ENCODE results near the gene ARHGEF37.

ARHGEF37 gene

GRCh38 chr5:149609640-149610219 lies 28.4 kb downstream of the ARHGEF37 start:
- H3K4me3 ChIP-seq (ENCODE audit: low read depth, low read length), result no peak overlapping the region
- TF ChIP-seq CTCF (IDR thresholded peaks at IDR 0.05; ENCODE audit: low read depth, low read length), result no peak

GRCh38 chr5:149610589-149611255 lies 29.4 kb downstream of the ARHGEF37 start:
- TF ChIP-seq CTCF (IDR thresholded peaks at IDR 0.05; ENCODE audit: low read depth, low read length), result no peak
- H3K4me3 ChIP-seq (ENCODE audit: low read depth, low read length), result no peak overlapping the region

- TF ChIP-seq CTCF (IDR thresholded peaks at IDR 0.05; ENCODE audit: low read depth, low read length), result no peak
- no peak overlapping the region for H3K4me3 ChIP-seq (ENCODE audit: low read depth, low read length)
Observed at GRCh38 chr5:149611326-149611725, 30.0 kb downstream of the ARHGEF37 start.

GRCh38 chr5:149614034-149614907 lies 33.0 kb downstream of the ARHGEF37 start:
- no peak overlapping the region for H3K4me3 ChIP-seq (ENCODE audit: low read depth, low read length)
- TF ChIP-seq CTCF (IDR thresholded peaks at IDR 0.05; ENCODE audit: low read depth, low read length), result no peak

- TF ChIP-seq CTCF (IDR thresholded peaks at IDR 0.05; ENCODE audit: low read depth, low read length), result no peak
- H3K4me3 ChIP-seq (ENCODE audit: low read depth, low read length), result no peak overlapping the region
Observed at GRCh38 chr5:149615976-149616375, 34.7 kb downstream of the ARHGEF37 start.

- H3K4me3 ChIP-seq (ENCODE audit: low read depth, low read length), result no peak overlapping the region
Observed at GRCh38 chr5:149616727-149617285, 35.5 kb downstream of the ARHGEF37 start.

More at GRCh38 chr5:149616727-149617285, 35.5 kb downstream of the ARHGEF37 start:
- no peak for TF ChIP-seq CTCF (IDR thresholded peaks at IDR 0.05; ENCODE audit: low read depth, low read length)
